Sigmoid colon (tissue), 7 donors: ENCODE measurements around the gene SCTR. TPM values are rescaled to one million over a fixed set of nuclear protein-coding genes. Genes with fewer than 3 reads are reported as not detected.

Experiments
- DNase-seq: peaks from one replicate; pipeline ENCODE4 v3.0.0-alpha.2; 2019
- H3K27ac ChIP-seq, 4 donors: fragments of 200-600 bp; sonication (generic); one replicate each; pipeline ENCODE4 v1.5.1; 2016 to 2019; ENCODE audit warnings: mild to moderate bottlenecking in 1 of 4
- H3K27me3 ChIP-seq, 3 donors: fragments of 200-600 bp; sonication (generic); one replicate each; pipeline ENCODE4 v1.5.1; 2019; ENCODE audit warnings: mild to moderate bottlenecking in 1 of 3
- H3K36me3 ChIP-seq, 4 donors: fragments of 200-600 bp; sonication (generic); one replicate each; pipeline ENCODE4 v1.5.1; 2016 to 2019
- H3K4me1 ChIP-seq, 4 donors: fragments of 200-600 bp; sonication (generic); one replicate each; pipeline ENCODE4 v1.5.1; 2017 to 2019
- H3K4me3 ChIP-seq, 4 donors: fragments of 200-600 bp; sonication (generic); one replicate each; pipeline ENCODE4 v1.5.1; 2017 to 2019; ENCODE audit warnings: mild to moderate bottlenecking in 2 of 4, moderate library complexity in 1 of 4
- H3K9me3 ChIP-seq, 4 donors: fragments of 200-600 bp in 3 of 4; sonication (generic) in 3 of 4; one replicate each; pipeline versions ENCODE4 v1.5.1 to v1.6.1; 2013 to 2019
- CTCF ChIP-seq, 4 experiments: fragments of 450-650 bp in 3 of 4; fragments of 200-600 bp in 1 of 4; IDR thresholded peaks; one replicate each; pipeline ENCODE4 v1.5.1; 2016 to 2019; ENCODE audit warnings: antibody characterized with exemption in 4 of 4, mild to moderate bottlenecking in 3 of 4, moderate library complexity in 2 of 4
- EP300 ChIP-seq, 4 donors: sonication (generic); formaldehyde crosslinking; IDR thresholded peaks; one replicate each; pipeline ENCODE4 v1.6.1; 2017; ENCODE audit warnings: antibody characterized with exemption in 4 of 4
- POLR2A ChIP-seq, 2 donors: fragments of 450-650 bp; IDR thresholded peaks; one replicate each; pipeline ENCODE4 v1.6.1; 2016; ENCODE audit warnings: antibody characterized with exemption in 2 of 2, mild to moderate bottlenecking in 2 of 2, moderate library complexity in 2 of 2
- POLR2AphosphoS5 ChIP-seq, 4 donors: sonication (generic); formaldehyde crosslinking; IDR thresholded peaks; one replicate each; pipeline ENCODE4 v1.6.1; 2017; ENCODE audit warnings: antibody characterized with exemption in 4 of 4
- WGBS, 2 donors: extraction: QIAGEN DNeasy Blood & Tissue Kit; methylation state at CpG; one replicate each; pipeline ENCODE4 v1.1.7; 2013; 5-methylcytosine and 5-hydroxymethylcytosine counted together
- intact Hi-C: fragments of 100-400 bp; cut with DNase I; formaldehyde crosslinking; loops from one replicate; pipeline ENCODE4 v1.15.1; 2023
- polyA plus RNA-seq, 3 donors: library from polyadenylated mRNA; stranded (reverse); fragments of 200-250 nt; gene quantifications; one replicate each; pipeline ENCODE4 v1.2.3, GENCODE V29; 2013
- total RNA-seq, 4 donors: library from RNA; depleted of rRNA; stranded (reverse); fragments of >200 nt; gene quantifications; one replicate each; pipeline ENCODE4 v1.1.0, GENCODE V29; 2016
- donor health status: healthy with polysubstance abuse.
- donor health status: Bipolar disorder and iron deficiency.
- donor health status: healthy.

The SCTR gene
- total and polyA plus RNA-seq, 7 donors, result 0.16 TPM; not detected in 6

GRCh38 chr2:119546447-119546767 lies 22.1 kb upstream of the SCTR start:
- no peak overlapping the region for H3K27ac ChIP-seq
- H3K27me3 ChIP-seq, result no peaks in the 10 kb centered on the region
- TF ChIP-seq EP300 (IDR thresholded peaks at IDR 0.05), result no peak
- no peak for TF ChIP-seq POLR2AphosphoS5 (IDR thresholded peaks at IDR 0.05)
- TF ChIP-seq CTCF (IDR thresholded peaks at IDR 0.05), result no peak
- TF ChIP-seq POLR2A (IDR thresholded peaks at IDR 0.05), result no peak
- no peak for DNase-seq
- no peak overlapping the region for H3K4me3 ChIP-seq
- 90 to 93% methylated on average over 1 of the region's 1 CpG for WGBS, 2 donors
- H3K4me1 ChIP-seq, result peaks cover 0 to 22% (median 13%) of the 10 kb centered on the region in 4 donors
- intact Hi-C loops, result no loop called here
- H3K36me3 ChIP-seq, result no peaks in the 10 kb centered on the region
- no peaks in the 10 kb centered on the region for H3K9me3 ChIP-seq

- no peak overlapping the region for H3K4me3 ChIP-seq
- DNase-seq, result no peak
- no peaks in the 10 kb centered on the region for H3K9me3 ChIP-seq
- H3K36me3 ChIP-seq, result no peaks in the 10 kb centered on the region
- no peak for TF ChIP-seq POLR2AphosphoS5 (IDR thresholded peaks at IDR 0.05)
- no peak for TF ChIP-seq EP300 (IDR thresholded peaks at IDR 0.05)
- no peak for TF ChIP-seq CTCF (IDR thresholded peaks at IDR 0.05)
- no peak for TF ChIP-seq POLR2A (IDR thresholded peaks at IDR 0.05)
- H3K4me1 ChIP-seq, result peaks cover 0 to 22% (median 13%) of the 10 kb centered on the region in 4 donors
- H3K27me3 ChIP-seq, result no peaks in the 10 kb centered on the region
- intact Hi-C loops, result no loop called here
- 32 to 71% methylated on average over 6 of the region's 6 CpGs for WGBS, 2 donors
- no peak overlapping the region for H3K27ac ChIP-seq
Observed at GRCh38 chr2:119545754-119546446, 21.6 kb upstream of the SCTR start.

- Histone ChIP-seq H3K36me3 (no peaks in the 10 kb centered on the region), H3K9me3 (no peaks in the 10 kb centered on the region), H3K4me1 (peaks cover 0 to 22% (median 13%) of the 10 kb centered on the region in 4 donors), H3K27me3 (peaks cover 0 to 5% (median 1%) of the 10 kb centered on the region in 3 donors), H3K27ac (no peak overlapping the region), H3K4me3 (peak overlapping the region in 2 of 4 donors; percentile 50 to 55)
- WGBS, 2 donors, result 74 to 79% methylated on average over 11 of the region's 11 CpGs
- DNase-seq, result no peak
- TF ChIP-seq CTCF (IDR thresholded peaks at IDR 0.05), result no peak
- TF ChIP-seq POLR2A (IDR thresholded peaks at IDR 0.05), result no peak
- no peak for TF ChIP-seq POLR2AphosphoS5 (IDR thresholded peaks at IDR 0.05)
- TF ChIP-seq EP300 (IDR thresholded peaks at IDR 0.05), result no peak
- intact Hi-C loops, result no loop called here
Observed at GRCh38 chr2:119544939-119545475, 20.7 kb upstream of the SCTR start.

GRCh38 chr2:119544075-119544938 lies 20.0 kb upstream of the SCTR start, which contains the start of gene CFAP221:
Gene CFAP221, plus strand, starts transcription at chr2:119544449. Its CDS starts 1,683 bp downstream, at chr2:119546132.
- Histone ChIP-seq H3K27me3 (peaks cover 0 to 5% (median 4%) of the 10 kb centered on the region in 3 donors), H3K36me3 (no peaks in the 10 kb centered on the region), H3K4me3 (peak within 1 kb of the TSS; percentile 29 to 55 (median 43)), H3K27ac (no peak within 1 kb of the TSS), H3K9me3 (no peaks in the 10 kb centered on the region), H3K4me1 (peaks cover 0 to 22% (median 13%) of the 10 kb centered on the region in 4 donors)
- intact Hi-C loops, result no loop called here
- WGBS, 2 donors, result 5 to 7% methylated on average over 89 of the region's 89 CpGs
- DNase-seq, result no peak
- TF ChIP-seq EP300 (IDR thresholded peaks at IDR 0.05), result no peak
- no peak for TF ChIP-seq CTCF (IDR thresholded peaks at IDR 0.05)
- no peak for TF ChIP-seq POLR2A (IDR thresholded peaks at IDR 0.05)
- no peak for TF ChIP-seq POLR2AphosphoS5 (IDR thresholded peaks at IDR 0.05)
